ENCODE data around the gene ACVR1.
A peak's percentile ranks its signal among the peaks of the same experiment; 100 is the strongest.
"Not testable (repeated sequence)": the region's sequence is repeated elsewhere in the genome, so short reads cannot be mapped to it uniquely, and the experiment has no call there.

The ACVR1 gene

GRCh38 chr2:157848213-157848612 is 27.9 kb downstream of the ACVR1 start:
- DNase-seq, result peak in 1 of 2 donors; percentile 36

DNA sequence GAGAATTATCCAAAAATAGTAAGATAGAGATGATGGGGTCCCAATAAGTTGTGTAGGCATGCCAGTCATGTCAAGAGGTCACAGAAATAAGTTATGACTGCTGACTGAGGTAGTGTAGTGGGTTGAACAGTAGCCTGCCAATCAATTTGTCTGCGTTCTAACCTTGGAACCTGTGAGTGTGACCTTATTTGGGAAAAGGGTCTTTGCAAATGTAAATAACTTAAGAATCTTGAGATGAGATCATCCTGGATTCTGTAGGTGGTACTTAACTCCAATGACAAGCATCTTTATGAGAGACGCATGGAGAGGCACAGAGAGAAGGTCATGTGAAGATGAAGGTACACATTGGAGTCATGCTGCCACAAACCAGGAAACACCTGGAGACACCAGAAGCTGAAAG is 31.0 kb downstream of the ACVR1 start:
- no peak for DNase-seq

GRCh38 chr2:157843935-157844334 is 32.2 kb downstream of the ACVR1 start:
- no peak for DNase-seq

GRCh38 chr2:157843081-157843480 is 33.0 kb downstream of the ACVR1 start:
- DNase-seq, result no peak

DNA sequence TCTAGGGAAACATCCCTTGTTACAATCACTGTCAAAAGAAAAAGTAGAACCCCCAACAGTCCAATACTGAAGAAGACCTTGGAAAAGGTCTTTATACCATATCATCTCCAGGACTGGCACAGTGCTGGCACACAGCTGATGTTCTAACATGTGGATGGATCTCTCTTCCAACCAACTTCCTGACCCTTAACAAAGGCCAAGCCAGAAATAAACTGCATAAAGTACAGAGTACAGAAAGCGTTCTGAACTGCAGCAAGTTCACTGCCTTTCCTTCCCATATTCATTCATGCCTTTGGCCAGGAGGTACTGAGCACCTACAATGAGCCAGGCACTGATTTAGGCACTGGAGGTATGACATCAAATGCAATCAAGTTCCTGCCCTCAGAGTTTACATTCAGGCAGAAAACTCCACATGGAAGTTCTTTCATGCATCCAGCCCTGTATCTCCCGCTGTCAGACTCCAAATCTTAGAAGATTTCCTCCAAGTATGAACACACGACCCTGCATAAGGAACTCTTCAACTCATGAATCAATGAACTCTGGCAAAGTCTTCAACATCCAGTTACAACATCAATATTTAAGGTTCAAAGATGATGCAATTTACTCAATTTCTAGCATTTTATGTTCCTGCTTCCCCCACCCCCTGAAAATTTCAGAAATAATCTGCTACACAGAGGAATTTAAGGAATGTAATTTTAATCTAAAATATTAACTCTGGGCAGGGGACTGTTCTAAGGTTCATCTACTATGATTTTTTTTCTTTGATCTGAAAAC is 33.8 kb downstream of the ACVR1 start:
- no peak for DNase-seq

GRCh38 chr2:157841485-157841884 is 34.6 kb downstream of the ACVR1 start:
- DNase-seq, result no peak

- no peak for DNase-seq
Measured at GRCh38 chr2:157840568-157841156, 35.5 kb downstream of the ACVR1 start.

GRCh38 chr2:157839822-157840221 is 36.3 kb downstream of the ACVR1 start:
- DNase-seq, result no peak

GRCh38 chr2:157839162-157839801 is 36.8 kb downstream of the ACVR1 start:
- no peak for DNase-seq

GRCh38 chr2:157838442-157839161 is 37.5 kb downstream of the ACVR1 start:
- peak; percentile 71 to 79 for DNase-seq

- peak in 1 of 2 donors; percentile 26 for DNase-seq
Measured at GRCh38 chr2:157837851-157838441, 38.2 kb downstream of the ACVR1 start.

GRCh38 chr2:157836531-157836930 is 39.6 kb downstream of the ACVR1 start:
- DNase-seq, result no peak

- no peak for DNase-seq
Measured at GRCh38 chr2:157835425-157835824, 40.7 kb downstream of the ACVR1 start.

DNA sequence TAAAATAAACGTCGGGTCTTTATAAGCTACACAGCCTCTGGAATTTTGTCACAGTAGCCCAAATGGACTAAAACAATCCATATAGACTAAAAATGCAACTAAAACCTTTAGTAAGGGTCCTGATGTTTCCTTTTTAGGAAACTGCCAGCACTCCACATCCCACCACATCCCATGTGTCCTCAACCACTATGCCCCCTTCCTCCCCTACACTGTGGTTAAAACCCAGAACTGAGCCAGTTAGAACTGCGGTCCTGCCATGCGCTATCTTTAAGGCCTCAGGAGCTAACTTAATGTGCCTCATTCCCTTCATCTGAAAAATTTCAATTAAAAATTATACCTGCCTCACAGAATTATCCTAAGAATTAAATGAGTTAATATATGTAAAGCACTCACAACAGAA is 41.1 kb downstream of the ACVR1 start:
- no peak for DNase-seq

- DNase-seq, result no peak
Measured at GRCh38 chr2:157833721-157834120, 42.4 kb downstream of the ACVR1 start.

DNA sequence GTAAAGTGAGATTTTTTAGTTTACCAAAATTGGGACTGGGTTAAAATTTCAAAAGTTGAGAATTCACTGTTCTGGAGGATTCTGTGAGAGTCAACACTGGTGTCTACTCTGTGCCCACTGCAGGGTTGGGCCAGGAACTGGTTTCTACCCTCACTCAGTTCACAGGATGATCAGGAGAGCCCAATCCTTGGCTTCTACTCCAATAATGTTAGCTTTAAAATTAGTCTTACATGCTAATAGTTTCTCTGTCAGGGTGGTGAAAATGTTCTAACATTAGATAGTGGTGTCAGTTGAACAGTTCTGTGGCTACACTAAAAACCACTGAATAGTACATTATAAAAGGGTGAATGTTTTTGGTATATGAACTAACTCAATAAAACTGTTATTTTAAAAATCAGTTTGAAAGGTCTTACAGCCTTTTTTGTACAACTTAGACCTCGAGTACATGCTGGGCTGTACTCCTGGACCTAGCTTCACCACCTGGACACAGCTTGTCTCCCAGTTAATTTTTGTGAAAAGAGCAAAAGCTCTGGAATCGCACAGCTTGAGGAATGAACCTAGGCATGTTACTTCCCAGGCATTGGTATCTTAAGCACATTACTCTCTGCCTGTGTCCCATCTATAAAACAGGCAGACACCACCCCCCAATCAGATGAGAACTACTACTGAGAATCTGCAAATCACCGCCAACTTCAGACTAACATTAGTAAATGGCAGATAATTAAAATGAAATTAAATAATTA is 44.4 kb downstream of the ACVR1 start:
- DNase-seq, result no peak

GRCh38 chr2:157830696-157831570 is 45.2 kb downstream of the ACVR1 start:
- peak; percentile 89 to 93 for DNase-seq

GRCh38 chr2:157830266-157830665 is 45.9 kb downstream of the ACVR1 start:
- peak; percentile 25 to 42 for DNase-seq

- no peak for DNase-seq
Measured at GRCh38 chr2:157827377-157827776, 48.8 kb downstream of the ACVR1 start.

- not testable (repeated sequence) for DNase-seq
Measured at GRCh38 chr2:157826644-157827043, 49.5 kb downstream of the ACVR1 start.

- DNase-seq, result peak; percentile 73 to 95
Measured at GRCh38 chr2:157825885-157826284, 50.2 kb downstream of the ACVR1 start.
